ENCODE results near the gene OR7G2. TPM values are rescaled to one million over a fixed set of nuclear protein-coding genes. Genes with fewer than 3 reads are reported as not detected.

Gene OR7G2
- total and polyA plus RNA-seq, 9 of the 15 experiments (the other 6 are each of a cell fraction or from before 2014, with no cell fraction given), result 0.20 TPM; not detected in 8

- peak; percentile 71 for TF ChIP-seq HES1 (IDR thresholded peaks at IDR 0.05; ENCODE audit: low read depth)
- TF ChIP-seq, protein P1, sequence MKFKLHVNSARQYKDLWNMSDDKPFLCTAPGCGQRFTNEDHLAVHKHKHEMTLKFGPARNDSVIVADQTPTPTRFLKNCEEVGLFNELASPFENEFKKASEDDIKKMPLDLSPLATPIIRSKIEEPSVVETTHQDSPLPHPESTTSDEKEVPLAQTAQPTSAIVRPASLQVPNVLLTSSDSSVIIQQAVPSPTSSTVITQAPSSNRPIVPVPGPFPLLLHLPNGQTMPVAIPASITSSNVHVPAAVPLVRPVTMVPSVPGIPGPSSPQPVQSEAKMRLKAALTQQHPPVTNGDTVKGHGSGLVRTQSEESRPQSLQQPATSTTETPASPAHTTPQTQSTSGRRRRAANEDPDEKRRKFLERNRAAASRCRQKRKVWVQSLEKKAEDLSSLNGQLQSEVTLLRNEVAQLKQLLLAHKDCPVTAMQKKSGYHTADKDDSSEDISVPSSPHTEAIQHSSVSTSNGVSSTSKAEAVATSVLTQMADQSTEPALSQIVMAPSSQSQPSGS (CRISPR knock-in tag; IDR thresholded peaks at IDR 0.05), result no peak
- TF ChIP-seq, protein P2, sequence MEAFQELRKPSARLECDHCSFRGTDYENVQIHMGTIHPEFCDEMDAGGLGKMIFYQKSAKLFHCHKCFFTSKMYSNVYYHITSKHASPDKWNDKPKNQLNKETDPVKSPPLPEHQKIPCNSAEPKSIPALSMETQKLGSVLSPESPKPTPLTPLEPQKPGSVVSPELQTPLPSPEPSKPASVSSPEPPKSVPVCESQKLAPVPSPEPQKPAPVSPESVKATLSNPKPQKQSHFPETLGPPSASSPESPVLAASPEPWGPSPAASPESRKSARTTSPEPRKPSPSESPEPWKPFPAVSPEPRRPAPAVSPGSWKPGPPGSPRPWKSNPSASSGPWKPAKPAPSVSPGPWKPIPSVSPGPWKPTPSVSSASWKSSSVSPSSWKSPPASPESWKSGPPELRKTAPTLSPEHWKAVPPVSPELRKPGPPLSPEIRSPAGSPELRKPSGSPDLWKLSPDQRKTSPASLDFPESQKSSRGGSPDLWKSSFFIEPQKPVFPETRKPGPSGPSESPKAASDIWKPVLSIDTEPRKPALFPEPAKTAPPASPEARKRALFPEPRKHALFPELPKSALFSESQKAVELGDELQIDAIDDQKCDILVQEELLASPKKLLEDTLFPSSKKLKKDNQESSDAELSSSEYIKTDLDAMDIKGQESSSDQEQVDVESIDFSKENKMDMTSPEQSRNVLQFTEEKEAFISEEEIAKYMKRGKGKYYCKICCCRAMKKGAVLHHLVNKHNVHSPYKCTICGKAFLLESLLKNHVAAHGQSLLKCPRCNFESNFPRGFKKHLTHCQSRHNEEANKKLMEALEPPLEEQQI (IDR thresholded peaks at IDR 0.05), result 0 out of 2 replicates have a peak, but pooled peaks have one; percentile 67
- no peak for TF ChIP-seq MCM5 (IDR thresholded peaks at IDR 0.05; ENCODE audit: low read depth)
- TF ChIP-seq NUFIP1 (IDR thresholded peaks at IDR 0.05; ENCODE audit: partially characterized antibody), result no peak
- TF ChIP-seq MTF1 (CRISPR knock-in tag; IDR thresholded peaks at IDR 0.05; ENCODE audit: borderline replicate concordance), result no peak
- no peak for TF ChIP-seq SNIP1 (IDR thresholded peaks at IDR 0.05; ENCODE audit: low read depth)
- TF ChIP-seq EGR1 (conservative IDR thresholded peaks at IDR 0.05), result peak; percentile 44
- no peak for TF ChIP-seq USF1 (CRISPR knock-in tag; IDR thresholded peaks at IDR 0.05)
- peak; percentile 56 for TF ChIP-seq REST (IDR thresholded peaks at IDR 0.05; ENCODE audit: borderline replicate concordance)
- TF ChIP-seq REST (CRISPR knock-in tag; IDR thresholded peaks at IDR 0.05; ENCODE audit: low read depth), result no peak
- no peak for TF ChIP-seq SUPT5H (IDR thresholded peaks at IDR 0.05)
- TF ChIP-seq E2F3 (CRISPR knock-in tag; IDR thresholded peaks at IDR 0.05), result no peak
- 0 out of 2 replicates have a peak, but pooled peaks have one; percentile 25 for TF ChIP-seq RNF2 (IDR thresholded peaks at IDR 0.05)
These were observed 32.0 kb downstream of the OR7G2 start (continued) for GRCh38 chr19:9075064-9075949.

Measured in K562 (cell line).